Lower leg skin (tissue), 3 donors: Measurements from ENCODE around the gene DHRS13.

Experiments
- POLR2A ChIP-seq, 2 donors: fragments of 450-650 bp; IDR thresholded peaks; one replicate each; pipeline ENCODE4 v1.6.1; 2016 to 2017; ENCODE audit warnings: antibody characterized with exemption in 2 of 2, mild to moderate bottlenecking in 1 of 2, moderate library complexity in 1 of 2
- TF ChIP-seq, protein P1 (sequence below), 3 donors: fragments of 450-650 bp; IDR thresholded peaks; one replicate each; pipeline ENCODE4 v1.5.1; 2016; ENCODE audit warnings: antibody characterized with exemption in 3 of 3, mild to moderate bottlenecking in 3 of 3, moderate library complexity in 2 of 3

DNA sequence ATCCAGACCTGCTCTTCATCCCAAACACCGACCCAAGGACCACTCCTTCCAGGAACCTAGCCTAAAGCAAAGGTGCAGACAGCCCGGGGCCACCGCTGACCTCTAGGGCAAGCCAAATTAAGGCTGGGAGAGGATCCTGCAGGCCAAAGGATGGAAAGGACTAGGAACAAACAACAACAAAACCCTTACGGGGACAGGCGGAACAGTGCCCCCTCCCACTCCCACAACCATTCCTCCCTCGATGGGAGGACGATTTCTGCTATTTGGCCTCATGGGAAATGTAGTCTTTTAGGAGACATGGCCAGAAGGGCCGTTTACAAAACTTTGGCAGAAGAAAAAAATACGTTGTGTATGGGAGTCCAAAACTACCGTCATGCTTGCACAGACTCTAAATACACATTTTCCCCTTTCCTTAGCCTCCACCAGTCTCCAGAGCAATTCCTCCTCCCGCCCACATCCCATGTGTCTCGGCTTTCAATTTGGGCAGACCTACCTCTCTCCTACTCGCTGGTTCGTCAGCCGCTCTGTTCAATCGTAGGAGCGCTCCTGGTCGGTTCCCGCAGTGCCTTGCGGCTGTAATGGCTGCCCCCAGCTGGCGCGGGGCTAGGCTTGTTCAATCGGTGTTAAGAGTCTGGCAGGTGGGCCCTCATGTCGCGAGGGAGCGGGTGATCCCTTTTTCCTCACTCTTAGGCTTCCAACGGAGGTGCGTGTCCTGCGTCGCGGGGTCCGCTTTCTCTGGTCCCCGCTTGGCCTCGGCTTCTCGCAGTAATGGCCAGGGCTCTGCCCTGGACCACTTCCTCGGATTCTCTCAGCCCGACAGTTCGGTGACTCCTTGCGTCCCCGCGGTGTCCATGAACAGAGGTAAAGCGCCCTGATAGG is 48.2 kb downstream of the DHRS13 start, which contains the start of gene ERAL1:
- TF ChIP-seq, protein P1, sequence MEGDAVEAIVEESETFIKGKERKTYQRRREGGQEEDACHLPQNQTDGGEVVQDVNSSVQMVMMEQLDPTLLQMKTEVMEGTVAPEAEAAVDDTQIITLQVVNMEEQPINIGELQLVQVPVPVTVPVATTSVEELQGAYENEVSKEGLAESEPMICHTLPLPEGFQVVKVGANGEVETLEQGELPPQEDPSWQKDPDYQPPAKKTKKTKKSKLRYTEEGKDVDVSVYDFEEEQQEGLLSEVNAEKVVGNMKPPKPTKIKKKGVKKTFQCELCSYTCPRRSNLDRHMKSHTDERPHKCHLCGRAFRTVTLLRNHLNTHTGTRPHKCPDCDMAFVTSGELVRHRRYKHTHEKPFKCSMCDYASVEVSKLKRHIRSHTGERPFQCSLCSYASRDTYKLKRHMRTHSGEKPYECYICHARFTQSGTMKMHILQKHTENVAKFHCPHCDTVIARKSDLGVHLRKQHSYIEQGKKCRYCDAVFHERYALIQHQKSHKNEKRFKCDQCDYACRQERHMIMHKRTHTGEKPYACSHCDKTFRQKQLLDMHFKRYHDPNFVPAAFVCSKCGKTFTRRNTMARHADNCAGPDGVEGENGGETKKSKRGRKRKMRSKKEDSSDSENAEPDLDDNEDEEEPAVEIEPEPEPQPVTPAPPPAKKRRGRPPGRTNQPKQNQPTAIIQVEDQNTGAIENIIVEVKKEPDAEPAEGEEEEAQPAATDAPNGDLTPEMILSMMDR (IDR thresholded peaks at IDR 0.05) = no peak
- TF ChIP-seq POLR2A (IDR thresholded peaks at IDR 0.05) = no peak
